Hepatocyte (in vitro differentiated cells): Measurements from ENCODE around the gene PHACTR2.

Source experiments
- CTCF ChIP-seq: fragments of 200-600 bp; sonication (generic); IDR thresholded peaks from 2 replicates; pipeline ENCODE4 v1.5.1; 2016; ENCODE audit warnings: antibody characterized with exemption, mild to moderate bottlenecking; ENCODE audit not compliant: poor library complexity
- EZH2phosphoT487 ChIP-seq: fragments of 200-600 bp; sonication (generic); IDR thresholded peaks from one replicate; pipeline ENCODE4 v1.6.1; 2018; ENCODE audit warnings: antibody characterized with exemption, mild to moderate bottlenecking, low read depth, moderate library complexity; ENCODE audit not compliant: unreplicated experiment, severe bottlenecking

GRCh38 chr6:143708889-143709288, 31.1 kb downstream of the PHACTR2 start:
- TF ChIP-seq EZH2phosphoT487 = no peak
- no peak for TF ChIP-seq CTCF
